ENCODE measurements around the gene SH3RF3. TPM values are rescaled to one million over a fixed set of nuclear protein-coding genes. Genes with fewer than 3 reads are reported as not detected.
A peak's percentile ranks its signal among the peaks of the same experiment; 100 is the strongest.

SH3RF3 gene
- total RNA-seq, 1 experiment from 2014 or later = 0.98 TPM

- ChIA-PET POLR2A (no interaction called here), CTCF (no interaction called here)
- H3K36me3 ChIP-seq (ENCODE audit: control insufficient read depth, insufficient read depth, low read length) = no peaks in the 10 kb centered on the region
- DNase-seq = peak in 1 of 2 experiments; percentile 14
- no TSS peak for BruUV-seq (replicated peaks)
- no peak overlapping the region for H3K4me3 Mint-ChIP-seq (ENCODE audit: unreplicated experiment)
- H3K4me1 ChIP-seq = peaks cover 6% of the 10 kb centered on the region; the same call in 1 of the 2 replicates
- intact Hi-C loops (cut with micrococcal nuclease; ENCODE audit: unreplicated experiment) = no loop called here
- peaks cover 17% of the 10 kb centered on the region for H3K9me3 Mint-ChIP-seq (ENCODE audit: unreplicated experiment)
- peaks cover 4% of the 10 kb centered on the region for H3K9me3 ChIP-seq
- no peak overlapping the region for H3K4me3 ChIP-seq (ENCODE audit: low read depth, low read length)
- no peaks in the 10 kb centered on the region for H3K4me1 Mint-ChIP-seq (ENCODE audit: low read depth, unreplicated experiment)
- no peaks in the 10 kb centered on the region for H3K27me3 ChIP-seq (replicated peaks; ENCODE audit: control insufficient read depth, insufficient read depth, low read length)
- peaks cover 4% of the 10 kb centered on the region for H3K27me3 Mint-ChIP-seq (ENCODE audit: insufficient read depth, unreplicated experiment)
- H3K27ac Mint-ChIP-seq (ENCODE audit: unreplicated experiment) = no peak overlapping the region
- TF ChIP-seq, protein P1, sequence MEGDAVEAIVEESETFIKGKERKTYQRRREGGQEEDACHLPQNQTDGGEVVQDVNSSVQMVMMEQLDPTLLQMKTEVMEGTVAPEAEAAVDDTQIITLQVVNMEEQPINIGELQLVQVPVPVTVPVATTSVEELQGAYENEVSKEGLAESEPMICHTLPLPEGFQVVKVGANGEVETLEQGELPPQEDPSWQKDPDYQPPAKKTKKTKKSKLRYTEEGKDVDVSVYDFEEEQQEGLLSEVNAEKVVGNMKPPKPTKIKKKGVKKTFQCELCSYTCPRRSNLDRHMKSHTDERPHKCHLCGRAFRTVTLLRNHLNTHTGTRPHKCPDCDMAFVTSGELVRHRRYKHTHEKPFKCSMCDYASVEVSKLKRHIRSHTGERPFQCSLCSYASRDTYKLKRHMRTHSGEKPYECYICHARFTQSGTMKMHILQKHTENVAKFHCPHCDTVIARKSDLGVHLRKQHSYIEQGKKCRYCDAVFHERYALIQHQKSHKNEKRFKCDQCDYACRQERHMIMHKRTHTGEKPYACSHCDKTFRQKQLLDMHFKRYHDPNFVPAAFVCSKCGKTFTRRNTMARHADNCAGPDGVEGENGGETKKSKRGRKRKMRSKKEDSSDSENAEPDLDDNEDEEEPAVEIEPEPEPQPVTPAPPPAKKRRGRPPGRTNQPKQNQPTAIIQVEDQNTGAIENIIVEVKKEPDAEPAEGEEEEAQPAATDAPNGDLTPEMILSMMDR (IDR thresholded peaks at IDR 0.05; ENCODE audit: insufficient read depth in 1 of 2, low read depth in 1 of 2, low read length in 1 of 2, severe bottlenecking in 1 of 2, unreplicated experiment in 1 of 2) = no peak
- no peaks in the 10 kb centered on the region for H3K36me3 Mint-ChIP-seq (ENCODE audit: insufficient read depth, unreplicated experiment)
Observed at GRCh38 chr2:109435901-109436598, 307.0 kb downstream of the SH3RF3 start.

DNA sequence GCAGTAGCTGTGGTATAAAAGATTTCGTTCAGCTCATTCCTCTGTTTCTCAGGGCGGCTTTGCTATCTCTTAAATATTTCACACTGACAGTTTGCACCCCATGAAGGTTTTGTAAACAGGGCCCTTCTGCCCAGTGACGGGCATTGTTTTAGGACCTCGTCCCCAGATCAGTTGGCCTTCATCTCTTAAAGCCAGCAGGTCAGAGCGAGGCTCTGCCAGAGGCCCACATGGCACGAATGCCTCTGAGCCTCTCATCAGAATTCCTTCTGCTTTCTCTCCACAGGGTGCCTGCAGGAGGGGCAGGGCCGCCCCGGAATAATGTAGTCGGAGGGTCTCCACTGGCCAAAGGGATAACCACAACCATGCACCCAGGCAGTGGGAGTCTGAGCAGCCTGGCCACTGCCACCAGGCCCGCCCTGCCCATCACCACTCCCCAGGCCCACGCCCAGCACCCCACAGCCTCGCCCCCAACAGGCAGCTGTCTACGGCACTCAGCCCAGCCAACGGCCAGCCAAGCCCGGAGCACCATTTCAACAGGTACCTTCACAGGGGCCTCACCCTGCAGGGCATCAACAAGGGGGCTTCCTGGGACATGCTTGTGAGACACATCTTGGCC, 307.7 kb downstream of the SH3RF3 start:
- no TSS peak for BruUV-seq (replicated peaks)
- no peaks in the 10 kb centered on the region for H3K36me3 ChIP-seq (ENCODE audit: control insufficient read depth, insufficient read depth, low read length)
- POLR2A ChIA-PET = no interaction called here

GRCh38 chr2:109437325-109438090, 308.5 kb downstream of the SH3RF3 start:
- no peaks in the 10 kb centered on the region for H3K27me3 ChIP-seq (replicated peaks; ENCODE audit: control insufficient read depth, insufficient read depth, low read length)
- CTCF ChIA-PET = no interaction called here
- POLR2A ChIA-PET = no interaction called here
- no peak for DNase-seq
- peaks cover 6% of the 10 kb centered on the region; the same call in 1 of the 2 replicates for H3K4me1 ChIP-seq
- intact Hi-C loops (cut with micrococcal nuclease; ENCODE audit: unreplicated experiment) = no loop called here
- Mint-ChIP-seq H3K4me1 (ENCODE audit: low read depth, unreplicated experiment) (no peaks in the 10 kb centered on the region), H3K4me3 (ENCODE audit: unreplicated experiment) (no peak overlapping the region), H3K9me3 (ENCODE audit: unreplicated experiment) (peaks cover 32% of the 10 kb centered on the region), H3K27ac (ENCODE audit: unreplicated experiment) (no peak overlapping the region), H3K36me3 (ENCODE audit: insufficient read depth, unreplicated experiment) (no peaks in the 10 kb centered on the region), H3K27me3 (ENCODE audit: insufficient read depth, unreplicated experiment) (peaks cover 4% of the 10 kb centered on the region)
- BruUV-seq (replicated peaks) = no TSS peak
- no peaks in the 10 kb centered on the region for H3K36me3 ChIP-seq (ENCODE audit: control insufficient read depth, insufficient read depth, low read length)
- H3K4me3 ChIP-seq (ENCODE audit: low read depth, low read length) = no peak overlapping the region
- H3K9me3 ChIP-seq = peaks cover 13% of the 10 kb centered on the region
- TF ChIP-seq, protein P1 (IDR thresholded peaks at IDR 0.05; ENCODE audit: insufficient read depth in 1 of 2, low read depth in 1 of 2, low read length in 1 of 2, severe bottlenecking in 1 of 2, unreplicated experiment in 1 of 2) = no peak

More for the DNA sequence above, 307.7 kb downstream of the SH3RF3 start:
- intact Hi-C loops (cut with micrococcal nuclease; ENCODE audit: unreplicated experiment) = no loop called here
- DNase-seq = peak in 1 of 2 experiments; percentile 26
- Mint-ChIP-seq H3K4me3 (ENCODE audit: unreplicated experiment) (no peak overlapping the region), H3K4me1 (ENCODE audit: low read depth, unreplicated experiment) (no peaks in the 10 kb centered on the region), H3K27ac (ENCODE audit: unreplicated experiment) (no peak overlapping the region), H3K36me3 (ENCODE audit: insufficient read depth, unreplicated experiment) (no peaks in the 10 kb centered on the region), H3K9me3 (ENCODE audit: unreplicated experiment) (peaks cover 24% of the 10 kb centered on the region), H3K27me3 (ENCODE audit: insufficient read depth, unreplicated experiment) (peaks cover 4% of the 10 kb centered on the region)
- H3K4me3 ChIP-seq (ENCODE audit: low read depth, low read length) = no peak overlapping the region
- H3K9me3 ChIP-seq = peaks cover 10% of the 10 kb centered on the region
- CTCF ChIA-PET = no interaction called here
- TF ChIP-seq, protein P1 (IDR thresholded peaks at IDR 0.05; ENCODE audit: insufficient read depth in 1 of 2, low read depth in 1 of 2, low read length in 1 of 2, severe bottlenecking in 1 of 2, unreplicated experiment in 1 of 2) = no peak
- no peaks in the 10 kb centered on the region for H3K27me3 ChIP-seq (replicated peaks; ENCODE audit: control insufficient read depth, insufficient read depth, low read length)
- H3K4me1 ChIP-seq = peaks cover 6% of the 10 kb centered on the region; the same call in 1 of the 2 replicates

Measured in Caco-2 (cell line).